HepG2 (cell line): ENCODE measurements around the gene MAD2L2. TPM values are rescaled to one million over a fixed set of nuclear protein-coding genes. Genes with fewer than 3 reads are reported as not detected.

Source experiments
- ARNTL ChIP-seq: sonication (generic); formaldehyde crosslinking; IDR thresholded peaks from 2 replicates; pipeline ENCODE4 v1.4.0; 2020; ENCODE audit warnings: mild to moderate bottlenecking, missing genetic modification reagents
- CEBPB ChIP-seq: IDR thresholded peaks from 2 replicates; pipeline ENCODE4 v1.6.1; 2011; ENCODE audit warnings: low read depth, low read length, improper control_type of control experiment, borderline replicate concordance
- GABPB1 ChIP-seq: IDR thresholded peaks from 2 replicates; pipeline ENCODE4 v1.6.1; 2016; ENCODE audit warnings: mild to moderate bottlenecking, missing genetic modification reagents, moderate library complexity, missing compliant biosample characterization
- MBD4 ChIP-seq: IDR thresholded peaks from 2 replicates; pipeline ENCODE4 v1.6.1; 2012; ENCODE audit warnings: low read length, inconsistent platforms, borderline replicate concordance
- NR1H2 ChIP-seq: sonication (generic); formaldehyde crosslinking; IDR thresholded peaks from 2 replicates; pipeline ENCODE4 v1.8.1; 2022; ENCODE audit warnings: low read depth, missing genetic modification reagents, borderline replicate concordance
- PCBP1 ChIP-seq: fragments of 200-400 bp; formaldehyde crosslinking; IDR thresholded peaks from 2 replicates; pipeline ENCODE4 v1.6.1; 2017; ENCODE audit warnings: mild to moderate bottlenecking, low read depth, low read length, borderline replicate concordance
- ZBTB7B ChIP-seq: sonication (generic); formaldehyde crosslinking; IDR thresholded peaks from 2 replicates; pipeline ENCODE4 v1.4.0; 2020; ENCODE audit warnings: missing genetic modification reagents
- ZNF282 ChIP-seq: fragments of 450-650 bp; IDR thresholded peaks from 2 replicates; pipeline ENCODE4 v1.6.1; 2018; ENCODE audit not compliant: partially characterized antibody
- ZNF382 ChIP-seq: sonication (generic); formaldehyde crosslinking; IDR thresholded peaks from 2 replicates; pipeline ENCODE4 v1.5.0; 2020; ENCODE audit warnings: missing genetic modification reagents, mild to moderate bottlenecking, borderline replicate concordance
- ZNF563 ChIP-seq: sonication (generic); formaldehyde crosslinking; IDR thresholded peaks from 2 replicates; pipeline ENCODE4 v1.8.0; 2022; ENCODE audit warnings: mild to moderate bottlenecking, moderate library complexity, missing genetic modification reagents
- ZNF766 ChIP-seq: sonication (generic); formaldehyde crosslinking; IDR thresholded peaks from 2 replicates; pipeline ENCODE4 v1.5.0; 2020; ENCODE audit warnings: missing genetic modification reagents, borderline replicate concordance
- ZNF790 ChIP-seq: sonication (generic); formaldehyde crosslinking; IDR thresholded peaks from 2 replicates; pipeline ENCODE4 v1.8.0; 2022; ENCODE audit warnings: missing genetic modification reagents, mild to moderate bottlenecking, borderline replicate concordance
- polyA plus RNA-seq, 8 experiments: library from polyadenylated mRNA; depleted of rRNA in 3 of 8; stranded (reverse) in 7 of 8; unstranded in 1 of 8; fragments of >200 nt; fragmentation: Illumina TruSeq in 4 of 8; extraction: Trizol in 4 of 8; gene quantifications; 2 replicates each; pipeline versions ENCODE4 v1.2.1 to v1.2.3, GENCODE V29; 2011 to 2016; ENCODE audit warnings: low read depth in 4 of 8, missing spikeins in 1 of 8, mixed read lengths in 1 of 8; ENCODE audit not compliant: insufficient read depth in 1 of 8
- total RNA-seq, 5 experiments: library from RNA; depleted of rRNA; stranded (reverse); fragments of >200 nt; fragmentation: Illumina TruSeq; extraction: Trizol; gene quantifications; 2 replicates each; pipeline ENCODE4 v1.2.3, GENCODE V29; 2016; ENCODE audit warnings: low read depth in 1 of 5
- TF ChIP-seq, protein P1 (sequence below): sonication (generic); formaldehyde crosslinking; IDR thresholded peaks from 2 replicates; pipeline ENCODE4 v1.4.0; 2020; ENCODE audit warnings: missing genetic modification reagents
- TF ChIP-seq, protein P2 (sequence below): IDR thresholded peaks from 2 replicates; pipeline ENCODE4 v1.6.1; 2016; ENCODE audit warnings: missing biosample characterization, missing genetic modification reagents, low read depth
- TF ChIP-seq, protein P3 (sequence below): sonication (generic); IDR thresholded peaks from 2 replicates; pipeline ENCODE4 v1.6.1; 2016; ENCODE audit warnings: low read depth, borderline replicate concordance
- TF ChIP-seq, protein P4 (sequence below): sonication (generic); formaldehyde crosslinking; IDR thresholded peaks from 2 replicates; pipeline ENCODE4 v1.5.1; 2020; ENCODE audit warnings: missing genetic modification reagents, mild to moderate bottlenecking, borderline replicate concordance
- TF ChIP-seq, protein P5 (sequence below): sonication (generic); formaldehyde crosslinking; IDR thresholded peaks from 2 replicates; pipeline ENCODE4 v1.8.1; 2023; ENCODE audit warnings: mild to moderate bottlenecking, missing genetic modification reagents
- TF ChIP-seq, protein P6 (sequence below): sonication (generic); formaldehyde crosslinking; IDR thresholded peaks from 2 replicates; pipeline ENCODE4 v1.4.0; 2020; ENCODE audit warnings: mild to moderate bottlenecking, missing genetic modification reagents

The MAD2L2 gene
- total and polyA plus RNA-seq, 2 of the 13 experiments (the other 11 are each of a cell fraction or from before 2014, with no cell fraction given): 51.8 to 53.8 TPM

DNA sequence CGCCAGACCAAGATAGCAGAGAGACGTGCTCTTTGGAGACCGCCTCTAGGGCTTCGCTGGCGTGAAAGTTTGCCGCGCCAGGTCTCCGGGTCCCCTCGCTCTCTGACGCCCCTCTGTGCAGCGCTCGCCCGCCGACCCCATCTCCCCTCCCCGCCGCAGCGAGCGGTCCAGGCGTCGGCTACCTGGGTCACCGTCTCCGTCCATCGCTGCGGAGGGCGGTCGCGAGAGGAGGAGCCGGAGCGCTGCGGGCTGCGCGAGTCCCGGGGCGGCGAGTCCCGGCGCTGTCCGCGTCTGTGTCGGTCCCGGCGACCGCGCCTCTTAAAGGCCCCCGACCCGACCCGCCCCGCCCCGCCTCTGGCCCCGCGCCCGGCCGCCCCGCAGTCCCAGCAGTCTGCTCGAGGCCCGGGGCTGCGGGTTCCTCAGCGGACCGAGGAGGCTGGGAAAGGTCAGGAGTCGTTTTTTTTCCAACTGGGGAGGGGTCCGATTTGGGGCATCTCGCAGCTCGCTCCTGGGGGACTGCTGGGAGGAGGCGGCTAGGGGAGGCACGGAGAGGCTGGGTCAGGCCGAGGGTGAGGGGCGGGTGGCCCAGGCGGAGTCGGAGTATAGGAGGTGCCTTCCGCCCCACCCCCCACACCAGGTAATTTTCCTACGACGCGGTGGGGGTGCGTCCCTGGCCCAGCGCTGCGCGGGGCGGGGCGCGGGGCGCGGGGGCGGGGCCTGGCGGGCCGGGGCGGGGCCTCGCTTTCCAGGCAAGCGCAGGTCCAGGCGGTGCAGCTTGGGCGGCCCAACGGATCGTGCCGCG lies 26.6 kb downstream of the MAD2L2 start, which contains the start of the genes FBXO2 and FBXO44 (continued):
- TF ChIP-seq, protein P1, sequence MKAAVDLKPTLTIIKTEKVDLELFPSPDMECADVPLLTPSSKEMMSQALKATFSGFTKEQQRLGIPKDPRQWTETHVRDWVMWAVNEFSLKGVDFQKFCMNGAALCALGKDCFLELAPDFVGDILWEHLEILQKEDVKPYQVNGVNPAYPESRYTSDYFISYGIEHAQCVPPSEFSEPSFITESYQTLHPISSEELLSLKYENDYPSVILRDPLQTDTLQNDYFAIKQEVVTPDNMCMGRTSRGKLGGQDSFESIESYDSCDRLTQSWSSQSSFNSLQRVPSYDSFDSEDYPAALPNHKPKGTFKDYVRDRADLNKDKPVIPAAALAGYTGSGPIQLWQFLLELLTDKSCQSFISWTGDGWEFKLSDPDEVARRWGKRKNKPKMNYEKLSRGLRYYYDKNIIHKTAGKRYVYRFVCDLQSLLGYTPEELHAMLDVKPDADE: no peak
- TF ChIP-seq ZNF563 (peak; percentile 57; the same call in 1 of the 2 replicates), GABPB1 (peak; percentile 58), NR1H2 (CRISPR knock-in tag) (no peak), ARNTL (CRISPR knock-in tag) (no peak), CEBPB (no peak), ZNF766 (CRISPR knock-in tag) (no peak), ZNF790 (CRISPR knock-in tag) (0 out of 2 replicates have a peak, but pooled peaks have one; percentile 28), PCBP1 (no peak), ZBTB7B (peak; percentile 43; the same call in 1 of the 2 replicates), ZNF382 (CRISPR knock-in tag) (no peak), ZNF282 (no peak), MBD4 (no peak)
- TF ChIP-seq, protein P2, sequence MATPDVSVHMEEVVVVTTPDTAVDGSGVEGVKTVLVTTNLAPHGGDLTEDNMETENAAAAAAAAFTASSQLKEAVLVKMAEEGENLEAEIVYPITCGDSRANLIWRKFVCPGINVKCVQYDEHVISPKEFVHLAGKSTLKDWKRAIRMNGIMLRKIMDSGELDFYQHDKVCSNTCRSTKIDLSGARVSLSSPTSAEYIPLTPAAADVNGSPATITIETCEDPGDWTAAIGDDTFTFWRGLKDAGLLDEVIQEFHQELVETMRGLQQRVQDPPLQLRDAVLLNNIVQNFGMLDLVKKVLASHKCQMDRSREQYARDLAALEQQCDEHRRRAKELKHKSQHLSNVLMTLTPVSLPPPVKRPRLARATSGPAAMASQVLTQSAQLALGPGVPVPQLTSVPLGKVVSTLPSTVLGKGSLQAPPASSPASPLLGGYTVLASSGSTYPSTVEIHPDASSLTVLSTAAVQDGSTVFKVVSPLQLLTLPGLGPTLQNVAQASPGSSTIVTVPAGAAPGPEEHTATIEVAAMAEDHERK: no peak
- TF ChIP-seq, protein P3, sequence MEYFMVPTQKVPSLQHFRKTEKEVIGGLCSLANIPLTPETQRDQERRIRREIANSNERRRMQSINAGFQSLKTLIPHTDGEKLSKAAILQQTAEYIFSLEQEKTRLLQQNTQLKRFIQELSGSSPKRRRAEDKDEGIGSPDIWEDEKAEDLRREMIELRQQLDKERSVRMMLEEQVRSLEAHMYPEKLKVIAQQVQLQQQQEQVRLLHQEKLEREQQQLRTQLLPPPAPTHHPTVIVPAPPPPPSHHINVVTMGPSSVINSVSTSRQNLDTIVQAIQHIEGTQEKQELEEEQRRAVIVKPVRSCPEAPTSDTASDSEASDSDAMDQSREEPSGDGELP: no peak
- TF ChIP-seq, protein P4, sequence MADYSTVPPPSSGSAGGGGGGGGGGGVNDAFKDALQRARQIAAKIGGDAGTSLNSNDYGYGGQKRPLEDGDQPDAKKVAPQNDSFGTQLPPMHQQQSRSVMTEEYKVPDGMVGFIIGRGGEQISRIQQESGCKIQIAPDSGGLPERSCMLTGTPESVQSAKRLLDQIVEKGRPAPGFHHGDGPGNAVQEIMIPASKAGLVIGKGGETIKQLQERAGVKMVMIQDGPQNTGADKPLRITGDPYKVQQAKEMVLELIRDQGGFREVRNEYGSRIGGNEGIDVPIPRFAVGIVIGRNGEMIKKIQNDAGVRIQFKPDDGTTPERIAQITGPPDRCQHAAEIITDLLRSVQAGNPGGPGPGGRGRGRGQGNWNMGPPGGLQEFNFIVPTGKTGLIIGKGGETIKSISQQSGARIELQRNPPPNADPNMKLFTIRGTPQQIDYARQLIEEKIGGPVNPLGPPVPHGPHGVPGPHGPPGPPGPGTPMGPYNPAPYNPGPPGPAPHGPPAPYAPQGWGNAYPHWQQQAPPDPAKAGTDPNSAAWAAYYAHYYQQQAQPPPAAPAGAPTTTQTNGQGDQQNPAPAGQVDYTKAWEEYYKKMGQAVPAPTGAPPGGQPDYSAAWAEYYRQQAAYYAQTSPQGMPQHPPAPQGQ: no peak
- TF ChIP-seq, protein P5, sequence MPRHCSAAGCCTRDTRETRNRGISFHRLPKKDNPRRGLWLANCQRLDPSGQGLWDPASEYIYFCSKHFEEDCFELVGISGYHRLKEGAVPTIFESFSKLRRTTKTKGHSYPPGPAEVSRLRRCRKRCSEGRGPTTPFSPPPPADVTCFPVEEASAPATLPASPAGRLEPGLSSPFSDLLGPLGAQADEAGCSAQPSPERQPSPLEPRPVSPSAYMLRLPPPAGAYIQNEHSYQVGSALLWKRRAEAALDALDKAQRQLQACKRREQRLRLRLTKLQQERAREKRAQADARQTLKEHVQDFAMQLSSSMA (CRISPR knock-in tag): no peak
- TF ChIP-seq, protein P6, sequence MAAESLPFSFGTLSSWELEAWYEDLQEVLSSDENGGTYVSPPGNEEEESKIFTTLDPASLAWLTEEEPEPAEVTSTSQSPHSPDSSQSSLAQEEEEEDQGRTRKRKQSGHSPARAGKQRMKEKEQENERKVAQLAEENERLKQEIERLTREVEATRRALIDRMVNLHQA (CRISPR knock-in tag): no peak
